HG03175 (cell line): Measurements from ENCODE around the gene TCF12.
A peak's percentile ranks its signal among the peaks of the same experiment; 100 is the strongest.
"Not testable (repeated sequence)": the region's sequence is repeated elsewhere in the genome, so short reads cannot be mapped to it uniquely, and the experiment has no call there.

Source experiments
- ATAC-seq: cut with Tn5 transposase; IDR thresholded peaks from one replicate; pipeline ENCODE4 v1.9.1; 2021; ENCODE audit warnings: mild to moderate bottlenecking, moderate library complexity; ENCODE audit not compliant: unreplicated experiment

Gene TCF12

DNA sequence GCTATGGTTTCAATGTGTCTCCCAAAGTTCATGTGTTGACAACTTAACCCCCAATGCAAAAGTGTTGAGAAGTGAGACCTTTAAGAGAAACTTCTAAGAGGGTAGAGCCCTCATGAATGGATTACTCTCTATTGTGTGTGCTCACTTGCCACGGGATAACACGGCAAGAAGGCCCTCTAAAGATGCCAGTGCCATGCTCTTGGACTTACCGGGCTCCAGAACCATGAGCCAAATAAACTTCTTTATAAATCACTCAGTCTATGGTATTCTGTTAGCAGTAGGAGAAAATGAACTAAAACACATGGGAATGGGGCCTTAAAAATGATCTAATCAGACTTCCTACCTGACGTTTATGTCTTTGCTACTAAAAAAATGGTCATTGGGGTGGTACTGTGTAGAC lies 2.6 kb upstream of the TCF12 start:
- no peak for ATAC-seq

DNA sequence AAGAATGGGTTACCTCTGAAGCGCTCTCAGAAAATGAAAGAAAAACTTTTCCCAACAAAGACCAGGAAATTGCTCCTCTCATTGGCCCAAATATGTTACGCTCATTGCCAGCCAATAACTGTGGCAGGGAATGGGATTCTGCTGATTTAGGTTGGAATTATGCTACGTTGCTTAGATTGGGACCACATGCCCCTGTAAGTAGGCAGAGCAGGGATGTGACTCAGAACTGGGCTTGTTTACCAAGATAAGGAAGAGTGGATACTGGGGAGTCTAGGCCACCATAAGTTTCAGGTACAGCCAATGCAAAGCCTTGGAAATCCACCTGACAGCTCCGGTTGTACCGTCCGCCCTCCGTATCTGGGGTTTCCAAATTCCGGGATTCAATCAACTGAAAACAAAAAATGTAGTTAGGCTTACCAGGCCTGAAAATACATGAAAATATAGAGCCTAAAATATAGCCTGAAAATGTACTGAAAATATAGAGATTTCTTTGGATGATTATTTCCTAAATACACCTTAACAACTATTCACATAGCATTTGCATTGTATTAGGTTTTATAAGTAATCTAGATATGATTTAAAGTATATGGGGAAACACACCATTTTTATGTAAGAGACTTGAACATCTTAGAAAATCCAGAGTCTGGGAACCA lies 1.5 kb upstream of the TCF12 start:
- ATAC-seq = no peak

DNA sequence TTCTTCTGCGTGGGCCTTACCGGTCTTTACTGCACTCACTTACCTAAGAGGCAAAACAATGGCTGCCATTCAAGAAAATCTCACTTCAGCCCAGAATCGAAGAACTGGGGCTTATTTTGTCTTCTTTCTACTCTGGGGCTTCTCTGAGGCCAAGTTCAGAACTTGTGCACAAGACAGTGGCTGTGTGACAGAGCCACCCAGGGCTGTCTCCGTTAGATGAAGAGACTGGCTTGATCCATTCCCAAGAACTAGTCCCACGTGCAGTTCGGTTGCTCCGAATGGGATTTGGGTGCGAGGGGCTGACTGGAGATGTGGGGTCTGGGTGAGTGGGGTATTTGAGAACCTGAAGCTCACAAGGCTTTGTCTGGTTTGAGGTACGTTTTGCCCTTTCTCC lies 795 bp upstream of the TCF12 start:
- no peak for ATAC-seq

DNA sequence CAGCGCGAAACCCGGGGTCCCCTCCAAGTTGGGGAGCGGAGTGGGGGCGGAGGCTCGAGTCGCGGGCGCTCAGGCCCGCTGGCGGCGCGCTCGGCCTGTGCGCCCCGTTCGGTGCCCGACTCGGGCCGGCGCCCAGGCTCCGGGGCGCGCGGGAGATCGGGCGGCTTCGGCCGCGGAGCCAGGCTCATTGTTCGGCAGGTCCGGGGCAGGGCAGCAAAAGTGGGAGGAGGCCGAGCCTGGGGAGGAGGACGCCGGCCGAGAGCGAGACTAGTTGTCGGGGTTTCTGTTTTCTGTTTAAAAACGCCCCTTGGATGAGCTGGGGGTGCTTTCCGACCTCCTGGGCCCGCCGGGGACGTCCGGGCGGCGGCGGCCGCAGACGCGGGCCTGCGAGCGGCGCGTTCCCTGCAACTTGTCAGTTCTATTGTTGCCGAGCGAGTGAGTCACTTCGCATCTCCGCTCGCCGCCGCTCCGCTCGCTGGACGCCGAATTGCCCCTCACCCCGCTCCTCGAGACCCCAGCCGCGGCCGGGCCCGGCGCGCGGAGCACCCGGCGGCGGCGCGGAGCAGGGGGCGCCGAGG lies 676 bp downstream of the TCF12 start:
- peak; percentile 32 for ATAC-seq

- peak; percentile 17 for ATAC-seq
Observed at GRCh38 chr15:56919609-56920366, 1.3 kb downstream of the TCF12 start.

GRCh38 chr15:56920367-56920627 lies 1.9 kb downstream of the TCF12 start:
- ATAC-seq = no peak

DNA sequence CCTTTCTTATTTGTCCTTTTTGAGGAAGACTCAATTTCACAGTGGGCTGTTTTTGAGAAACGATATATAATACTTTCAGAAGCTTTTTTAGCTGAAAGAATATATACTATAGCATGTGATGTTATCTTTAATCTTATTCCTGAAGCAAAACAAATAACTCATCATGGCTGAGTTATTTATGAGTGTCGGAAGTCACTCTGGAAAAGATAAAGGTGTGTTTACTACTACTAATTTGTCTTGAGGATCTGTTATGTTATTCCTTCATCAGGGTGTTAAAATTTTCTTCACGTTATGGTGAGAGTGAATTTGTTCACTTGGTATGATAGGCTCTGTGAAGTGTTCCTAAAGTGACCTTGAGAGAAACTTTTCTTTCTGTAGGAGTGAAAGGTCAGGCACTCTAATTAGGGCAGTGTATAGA lies 4.7 kb downstream of the TCF12 start:
- no peak for ATAC-seq

DNA sequence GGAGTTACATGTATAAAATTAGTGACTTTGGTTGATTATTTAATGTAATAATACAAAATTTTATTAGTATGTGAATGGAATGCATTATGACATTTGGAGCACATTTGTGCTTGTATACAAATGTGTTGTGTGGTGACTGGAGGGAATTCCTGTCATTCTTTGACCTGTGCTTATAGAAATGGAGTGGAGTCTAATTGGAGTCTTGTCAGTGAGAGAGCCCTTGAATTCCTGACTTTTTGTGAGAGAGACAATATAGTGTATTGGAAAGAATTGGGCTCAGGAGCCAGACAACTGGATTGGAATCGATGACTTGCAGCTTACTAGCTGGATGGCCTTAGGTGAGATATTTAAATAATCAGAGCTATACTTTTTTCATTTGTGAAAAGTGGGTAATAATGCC lies 9.4 kb downstream of the TCF12 start:
- no peak for ATAC-seq

- ATAC-seq = no peak
Observed at GRCh38 chr15:56929399-56929798, 11.0 kb downstream of the TCF12 start.

- ATAC-seq = no peak
Observed at GRCh38 chr15:56929933-56930332, 11.5 kb downstream of the TCF12 start.

DNA sequence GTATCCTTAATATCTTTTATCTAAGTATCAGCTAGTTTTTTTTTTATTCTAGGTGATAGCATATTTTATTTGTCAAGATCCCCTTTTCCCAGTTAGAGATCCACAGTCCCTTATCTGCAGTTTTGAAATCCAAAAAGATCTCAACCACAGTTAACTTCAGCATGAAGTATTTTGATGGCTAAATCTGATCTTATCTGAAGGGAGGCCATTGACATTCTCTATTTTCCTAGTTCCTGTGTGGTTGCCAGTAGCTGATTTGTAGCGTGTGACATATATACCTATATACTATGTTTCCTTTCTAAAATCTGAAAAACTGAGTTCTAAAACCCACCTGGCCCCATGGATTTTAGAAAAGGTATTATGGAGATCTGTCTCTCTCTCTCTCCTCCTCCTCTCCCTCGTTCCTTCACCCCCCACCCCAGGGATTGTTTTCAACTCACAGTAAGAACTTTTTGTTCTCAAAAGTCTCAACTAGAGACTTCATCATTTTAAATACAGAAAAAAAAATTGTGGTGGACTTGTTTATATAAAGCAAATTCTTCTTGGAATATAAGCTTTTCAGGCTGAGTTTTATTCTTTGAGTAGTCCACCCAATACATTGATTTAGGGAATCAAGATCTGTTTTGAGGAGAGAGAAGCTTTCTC lies 12.3 kb downstream of the TCF12 start:
- no peak for ATAC-seq

- no peak for ATAC-seq
Observed at GRCh38 chr15:56931639-56932508, 13.4 kb downstream of the TCF12 start.

DNA sequence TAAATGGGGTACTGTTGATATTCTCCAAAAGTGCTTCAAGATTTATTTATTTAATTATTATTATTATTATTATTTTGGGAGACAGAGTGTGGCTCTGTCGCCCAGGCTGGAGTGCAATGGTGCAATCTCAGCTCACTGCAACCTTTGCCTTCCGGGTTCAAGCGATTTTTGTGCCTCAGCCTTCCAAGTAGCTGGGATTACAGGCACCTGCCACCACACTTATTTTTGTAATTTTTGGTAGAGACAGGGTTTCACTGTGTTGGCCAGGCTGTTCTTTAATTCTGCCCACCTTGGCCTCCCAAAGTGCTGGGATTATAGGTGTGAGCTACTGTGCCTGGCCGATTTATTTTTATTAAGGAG lies 14.0 kb downstream of the TCF12 start:
- ATAC-seq = not testable (repeated sequence)

DNA sequence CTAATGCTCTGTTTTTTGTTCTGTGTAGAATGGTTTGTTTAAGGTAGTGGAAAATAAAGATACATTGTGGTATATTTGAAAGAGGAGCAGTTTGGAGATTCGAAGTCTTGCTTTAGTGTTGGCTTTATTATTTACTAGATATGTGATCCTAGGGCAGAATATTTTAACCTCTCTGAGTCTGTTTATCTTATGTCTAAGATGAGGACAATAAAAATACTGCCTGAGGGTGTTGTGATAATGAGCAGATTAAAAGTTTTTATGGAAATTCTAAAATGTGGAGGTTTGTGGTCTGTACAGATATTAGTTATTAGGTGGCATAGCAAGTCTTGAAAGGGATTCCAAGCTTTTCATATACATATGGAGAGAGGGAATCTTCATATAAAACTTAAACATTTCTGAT lies 15.0 kb downstream of the TCF12 start:
- ATAC-seq = no peak

- ATAC-seq = no peak
Observed at GRCh38 chr15:56933811-56934210, 15.4 kb downstream of the TCF12 start.

DNA sequence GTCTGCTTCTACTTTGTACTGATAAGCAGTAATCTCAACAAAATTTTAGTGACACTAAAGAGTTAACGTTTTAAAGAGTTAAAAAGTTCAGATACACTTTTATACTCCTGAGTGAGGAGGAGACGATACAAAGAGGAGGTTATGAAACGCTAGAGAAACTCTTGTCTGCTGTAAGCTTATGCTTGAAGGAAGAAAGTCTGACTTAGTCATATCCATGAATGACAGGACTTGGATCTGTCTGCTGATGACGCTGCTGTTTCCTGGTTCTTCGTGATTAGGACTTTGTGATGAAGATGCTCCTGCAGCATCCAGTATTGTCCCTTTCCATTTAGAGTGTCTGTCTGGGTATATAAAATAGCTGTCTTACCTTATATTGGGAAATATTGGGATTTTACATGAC lies 15.8 kb downstream of the TCF12 start:
- ATAC-seq = no peak

DNA sequence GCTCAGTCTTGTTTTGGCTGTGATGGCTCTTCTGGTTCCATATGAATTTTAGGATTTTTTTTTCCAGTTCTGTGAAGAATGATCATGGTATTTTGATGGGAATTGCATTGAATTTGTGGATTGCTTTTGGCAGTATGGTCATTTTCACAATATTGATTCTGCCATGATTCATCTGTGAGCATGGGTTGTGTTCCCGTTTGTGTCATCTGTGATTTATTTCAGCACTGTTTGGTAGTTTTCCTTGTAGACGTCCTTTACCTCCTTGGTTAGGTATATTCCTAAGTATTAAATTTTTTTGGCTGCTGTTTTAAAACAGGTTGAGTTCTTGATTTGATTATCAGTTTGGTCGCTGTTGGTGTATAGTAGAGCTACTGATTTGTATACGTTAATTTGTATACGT lies 18.5 kb downstream of the TCF12 start:
- ATAC-seq = no peak

- ATAC-seq = no peak
Observed at GRCh38 chr15:56939257-56939656, 20.8 kb downstream of the TCF12 start.

DNA sequence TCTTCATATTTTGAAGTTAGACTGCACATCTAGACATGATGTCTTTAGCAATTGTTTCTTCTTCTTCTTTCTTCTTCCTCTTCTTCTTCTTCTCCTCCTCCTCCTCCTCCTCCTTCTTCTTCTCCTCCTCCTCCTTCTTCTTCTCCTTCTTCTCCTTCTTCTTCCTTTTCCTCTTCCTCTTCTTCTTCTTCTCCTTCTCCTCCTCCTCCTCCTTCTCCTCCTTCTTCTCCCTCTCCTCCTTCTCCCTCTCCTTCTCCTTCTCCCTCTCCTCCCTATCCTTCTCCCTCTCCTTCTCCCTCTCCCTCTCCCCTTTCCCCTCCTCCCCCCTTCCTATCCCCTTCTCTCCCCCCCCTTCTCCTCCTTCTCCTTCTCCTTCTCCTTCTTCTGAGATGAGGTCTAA lies 21.9 kb downstream of the TCF12 start:
- ATAC-seq = no peak

DNA sequence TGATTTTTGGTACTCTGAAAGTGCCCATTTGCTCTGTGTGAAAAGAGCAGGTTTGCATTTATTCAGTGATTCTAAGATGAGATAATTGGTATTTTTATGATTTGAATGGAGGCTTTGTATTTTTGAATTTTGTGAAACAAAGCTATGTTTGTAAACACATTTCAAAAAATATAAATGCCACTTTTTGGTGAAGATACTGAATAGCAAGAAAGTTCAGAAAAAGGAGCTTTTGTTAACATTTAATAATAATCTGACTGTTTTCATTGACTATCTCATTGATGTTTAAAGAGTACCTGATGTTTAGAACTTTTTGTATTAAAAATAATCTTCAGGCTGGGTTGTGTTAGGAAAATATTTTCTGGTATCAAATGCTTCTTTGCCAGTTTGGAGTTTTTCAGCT lies 23.7 kb downstream of the TCF12 start:
- no peak for ATAC-seq

GRCh38 chr15:56943403-56943802 lies 25.0 kb downstream of the TCF12 start:
- ATAC-seq = no peak
